HCT116 (cell line): Measurements from ENCODE around the gene PPP1R16B. TPM values are rescaled to one million over a fixed set of nuclear protein-coding genes. Genes with fewer than 3 reads are reported as not detected.

ENCODE experiments used
- ATAC-seq: fragments of 200-7000 bp; cut with Tn5 transposase; 2 replicates; pipeline ENCODE4 v1.9.1; 2020; ENCODE audit warnings: mild to moderate bottlenecking, moderate library complexity
- BruUV-seq: library from RNA; stranded (reverse); fragments of 400-500 nt; replicated peaks from 2 replicates; lab custom pipeline; 2021; lab: Mats Ljungman, UMichigan
- CTCF ChIA-PET: fragments of 300-600 bp; sonication (Branson Sonifier 250); formaldehyde crosslinking; loops from one replicate; lab custom pipeline; 2021; ENCODE audit warnings: antibody characterized with exemption; lab: Charles Lee
- POLR2A ChIA-PET: fragments of 300-600, 350-600 bp; sonication (Branson Sonifier 250); formaldehyde crosslinking; loops from one replicate; lab custom pipeline; 2021; ENCODE audit warnings: antibody characterized with exemption; lab: Charles Lee
- RAD21 ChIA-PET, 2 experiments: fragments of 300-600 bp; sonication (Branson Sonifier 250); formaldehyde crosslinking; loops; one replicate each; lab custom pipeline; 2023; ENCODE audit warnings: low total read pairs in 2 of 2; ENCODE audit not compliant: uncharacterized antibody in 2 of 2, unreplicated experiment in 2 of 2, low non-redundant PET in 1 of 2; lab: Charles Lee
- DNase-seq: peaks from one replicate; pipeline ENCODE4 v3.0.0-alpha.2; 2010; ENCODE audit warnings: low read depth, low spot score
- H2AFZ ChIP-seq: fragments of 200-600 bp; shearing (Covaris generic), sonication (generic); 2 replicates; pipeline ENCODE4 v1.6.1; 2017; ENCODE audit warnings: low read depth, mixed run types, mixed read lengths, antibody characterized with exemption, low read length; ENCODE audit not compliant: poor library complexity, severe bottlenecking
- H3K27ac ChIP-seq: 2 replicates; pipeline ENCODE4 v1.5.1; 2012; ENCODE audit warnings: low read depth, low read length
- H3K27me3 ChIP-seq: fragments of 200-600 bp; sonication (generic); 2 replicates; pipeline ENCODE4 v1.6.1; 2016; ENCODE audit warnings: mixed run types, low read length, mixed read lengths; ENCODE audit not compliant: insufficient read depth
- H3K36me3 ChIP-seq, 2 experiments: fragments of 200-500 bp in 1 of 2; fragments of 200-600 bp in 1 of 2; sonication (Bioruptor generic) in 1 of 2; sonication (generic) in 1 of 2; 2 replicates each; pipeline versions ENCODE4 v1.5.1 to v1.6.1; 2014 to 2016; ENCODE audit warnings: low read length in 2 of 2, inconsistent platforms in 1 of 2, mixed read lengths in 1 of 2, mixed run types in 1 of 2; ENCODE audit not compliant: insufficient read depth in 2 of 2, control insufficient read depth in 1 of 2
- H3K4me1 ChIP-seq, 2 experiments: fragments of 200-600 bp in 1 of 2; sonication (generic) in 1 of 2; 2 replicates each; pipeline versions ENCODE4 v1.5.1 to v1.6.1; 2012 to 2017; ENCODE audit warnings: low read length in 2 of 2, inconsistent platforms in 1 of 2, mild to moderate bottlenecking in 1 of 2, mixed read lengths in 1 of 2, mixed run types in 1 of 2, moderate library complexity in 1 of 2; ENCODE audit not compliant: insufficient read depth in 2 of 2, control insufficient read depth in 1 of 2
- H3K4me2 ChIP-seq: fragments of 200-600 bp; sonication (generic); 2 replicates; pipeline ENCODE4 v1.6.1; 2017; ENCODE audit warnings: mixed run types, low read length, mixed read lengths
- H3K4me3 ChIP-seq, 2 experiments: fragments of 200-600 bp in 1 of 2; sonication (generic) in 1 of 2; replicated peaks in 1 of 2; 2 replicates each; pipeline ENCODE4 v1.5.1; 2011 to 2016; ENCODE audit warnings: low read length in 2 of 2, control low read depth in 1 of 2, low read depth in 1 of 2, mild to moderate bottlenecking in 1 of 2, mixed read lengths in 1 of 2, mixed run types in 1 of 2
- H3K79me2 ChIP-seq: fragments of 200-600 bp; sonication (generic); 2 replicates; pipeline ENCODE4 v1.6.1; 2017; ENCODE audit warnings: mild to moderate bottlenecking, mixed run types, low read length, moderate library complexity, mixed read lengths; ENCODE audit not compliant: insufficient read depth
- H3K9ac ChIP-seq: fragments of 200-600 bp; sonication (generic); 2 replicates; pipeline ENCODE4 v1.6.1; 2016; ENCODE audit warnings: low read length, mixed read lengths
- H3K9me2 ChIP-seq: fragments of 200-600 bp; sonication (generic), shearing (Covaris generic); 2 replicates; pipeline ENCODE4 v1.6.1; 2017; ENCODE audit warnings: mixed run types, mild to moderate bottlenecking, moderate library complexity; ENCODE audit not compliant: insufficient read depth
- H3K9me3 ChIP-seq, 2 experiments: fragments of 200-500 bp in 1 of 2; fragments of 200-600 bp in 1 of 2; sonication (Bioruptor generic) in 1 of 2; sonication (generic) in 1 of 2; 2 replicates each; pipeline ENCODE4 v1.6.1; 2014 to 2017; ENCODE audit warnings: low read length in 2 of 2, mixed read lengths in 2 of 2, inconsistent platforms in 1 of 2, low read depth in 1 of 2, mild to moderate bottlenecking in 1 of 2, mixed run types in 1 of 2, moderate library complexity in 1 of 2; ENCODE audit not compliant: control insufficient read depth in 1 of 2, insufficient read depth in 1 of 2
- H4K20me1 ChIP-seq: fragments of 200-600 bp; sonication (generic), shearing (Covaris generic); 2 replicates; pipeline ENCODE4 v1.6.1; 2017; ENCODE audit warnings: mixed run types, mild to moderate bottlenecking, moderate library complexity; ENCODE audit not compliant: insufficient read depth
- CBX3 ChIP-seq: IDR thresholded peaks from 2 replicates; pipeline ENCODE4 v1.6.1; 2012; ENCODE audit warnings: low read depth
- CEBPB ChIP-seq: IDR thresholded peaks from 2 replicates; pipeline ENCODE4 v1.6.1; 2012; ENCODE audit warnings: low read depth
- EGR1 ChIP-seq: IDR thresholded peaks from 2 replicates; pipeline ENCODE4 v1.6.1; 2012; ENCODE audit warnings: low read depth
- ELF1 ChIP-seq: IDR thresholded peaks from 2 replicates; pipeline ENCODE4 v1.6.1; 2012; ENCODE audit warnings: low read depth, borderline replicate concordance
- EZH2 ChIP-seq: fragments of 200-600 bp; sonication (generic); IDR thresholded peaks from 2 replicates; pipeline ENCODE4 v1.6.1; 2017; ENCODE audit warnings: antibody characterized with exemption, mixed run types
- EZH2phosphoT487 ChIP-seq: fragments of 200-600 bp; IDR thresholded peaks from 2 replicates; pipeline ENCODE4 v1.6.1; 2018; ENCODE audit warnings: antibody characterized with exemption, borderline replicate concordance
- FOSL1 ChIP-seq: IDR thresholded peaks from 2 replicates; pipeline ENCODE4 v1.6.1; 2012; ENCODE audit warnings: low read depth
- JUND ChIP-seq: IDR thresholded peaks from 2 replicates; pipeline ENCODE4 v1.6.1; 2012
- POLR2A ChIP-seq: IDR thresholded peaks from 2 replicates; pipeline ENCODE4 v1.7.0; 2011; ENCODE audit warnings: borderline replicate concordance; ENCODE audit not compliant: insufficient read depth, insufficient read length; ENCODE audit errors: extremely low read depth
- POLR2AphosphoS5 ChIP-seq: IDR thresholded peaks from 2 replicates; pipeline ENCODE4 v1.6.1; 2011; ENCODE audit warnings: mild to moderate bottlenecking, low read depth, low read length, moderate library complexity
- RAD21 ChIP-seq: IDR thresholded peaks from 2 replicates; pipeline ENCODE4 v1.6.1; 2012; ENCODE audit warnings: low read depth, mild to moderate bottlenecking
- SIN3A ChIP-seq: IDR thresholded peaks from 2 replicates; pipeline ENCODE4 v1.6.1; 2012; ENCODE audit warnings: low read depth
- SRF ChIP-seq: IDR thresholded peaks from 2 replicates; pipeline ENCODE4 v1.6.1; 2012; ENCODE audit warnings: low read depth
- TCF7L2 ChIP-seq: IDR thresholded peaks from 2 replicates; pipeline ENCODE4 v1.7.0; 2011; ENCODE audit warnings: borderline replicate concordance, inconsistent platforms; ENCODE audit not compliant: insufficient read depth, insufficient read length; ENCODE audit errors: extremely low read depth
- YY1 ChIP-seq: IDR thresholded peaks from 2 replicates; pipeline ENCODE4 v1.6.1; 2011; ENCODE audit warnings: low read length, low read depth, moderate library complexity, mild to moderate bottlenecking; ENCODE audit not compliant: insufficient replicate concordance; ENCODE audit errors: extremely low read depth
- ZFX ChIP-seq: fragments of 450-650 bp; IDR thresholded peaks from 2 replicates; pipeline ENCODE4 v1.6.1; 2017
- ZNF274 ChIP-seq: fragments of 200-500 bp; sonication (Bioruptor generic); IDR thresholded peaks from 2 replicates; pipeline ENCODE4 v1.6.1; 2014; ENCODE audit warnings: mild to moderate bottlenecking, low read depth, low read length, inconsistent platforms
- intact Hi-C: fragments of 100-400 bp; cut with micrococcal nuclease; formaldehyde crosslinking; loops from 2 replicates; pipeline ENCODE4 v1.10.0; 2022
- total RNA-seq: library from RNA; stranded (reverse); gene quantifications from one replicate; pipeline ENCODE4 v1.2.1, GENCODE V29; 2021; ENCODE audit not compliant: unreplicated experiment
- TF ChIP-seq, protein P1 (sequence below): IDR thresholded peaks from 2 replicates; pipeline ENCODE4 v1.6.1; 2012
- TF ChIP-seq, protein P2 (sequence below): IDR thresholded peaks from 2 replicates; pipeline ENCODE4 v1.6.1; 2012; ENCODE audit warnings: low read depth

The PPP1R16B gene
- total RNA-seq, 1 experiment from 2014 or later: 0.52 TPM

DNA sequence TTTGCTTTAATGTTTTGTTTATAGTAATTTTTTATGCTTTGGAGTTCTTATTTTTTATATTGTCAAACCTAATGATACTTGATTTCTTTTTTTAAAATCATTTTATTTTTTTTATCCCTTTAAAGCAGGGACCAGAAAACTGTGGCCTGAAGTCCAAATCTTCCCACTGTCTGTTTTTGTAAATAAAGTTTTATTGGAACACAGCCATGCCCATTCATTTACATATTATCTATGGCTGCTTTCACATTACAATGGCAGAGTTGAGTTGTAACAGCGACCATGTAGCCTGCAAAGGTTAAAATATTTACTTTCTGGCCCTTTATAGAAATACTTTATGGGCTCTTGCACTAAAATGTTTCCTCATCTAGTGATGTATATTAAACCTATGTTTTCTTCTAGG, 42.3 kb downstream of the PPP1R16B start:
- Histone ChIP-seq H3K27ac (no peak overlapping the region), H3K9me3 (no peaks in the 10 kb centered on the region), H3K9ac (no peak overlapping the region), H3K4me3 (no peak overlapping the region), H3K4me2 (no peak overlapping the region), H4K20me1 (no peaks in the 10 kb centered on the region), H3K4me1 (no peaks in the 10 kb centered on the region), H2AFZ (no peak overlapping the region), H3K27me3 (no peaks in the 10 kb centered on the region), H3K9me2 (no peaks in the 10 kb centered on the region), H3K79me2 (no peaks in the 10 kb centered on the region), H3K36me3 (no peaks in the 10 kb centered on the region)
- no peak for ATAC-seq
- no peak for TF ChIP-seq EZH2
- TF ChIP-seq FOSL1: no peak
- no peak for TF ChIP-seq YY1
- TF ChIP-seq CEBPB: no peak
- TF ChIP-seq, protein P1, sequence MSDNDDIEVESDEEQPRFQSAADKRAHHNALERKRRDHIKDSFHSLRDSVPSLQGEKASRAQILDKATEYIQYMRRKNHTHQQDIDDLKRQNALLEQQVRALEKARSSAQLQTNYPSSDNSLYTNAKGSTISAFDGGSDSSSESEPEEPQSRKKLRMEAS: no peak
- no peak for TF ChIP-seq EGR1
- TF ChIP-seq JUND: no peak
- DNase-seq: no peak
- intact Hi-C loops: no loop called here
- RAD21 ChIA-PET: no interaction called here
- POLR2A ChIA-PET: no interaction called here
- BruUV-seq: no TSS peak
- CTCF ChIA-PET: no interaction called here

DNA sequence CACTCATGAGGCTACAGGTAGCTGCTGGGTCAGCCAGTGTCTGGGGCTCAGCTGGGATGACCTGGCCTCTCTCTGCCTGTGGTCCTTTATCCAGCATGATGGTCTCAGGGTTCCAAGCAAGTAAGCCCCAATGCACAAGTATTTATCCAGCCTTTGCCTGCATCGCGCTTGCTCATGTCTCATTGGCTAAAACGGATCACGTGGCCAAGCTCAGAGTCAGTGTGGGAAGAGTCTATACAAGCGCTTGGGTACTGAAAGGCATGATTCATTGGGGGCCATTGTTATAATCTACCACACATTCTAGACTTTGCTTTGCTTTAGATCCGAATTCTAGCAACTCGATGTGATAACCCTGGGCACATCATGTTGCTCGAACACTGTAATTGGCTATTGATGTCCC, 48.3 kb downstream of the PPP1R16B start:
- Histone ChIP-seq H3K27me3 (no peaks in the 10 kb centered on the region), H3K4me3 (no peak overlapping the region), H2AFZ (no peak overlapping the region), H3K9me3 (no peaks in the 10 kb centered on the region), H3K79me2 (no peaks in the 10 kb centered on the region), H3K27ac (no peak overlapping the region), H4K20me1 (no peaks in the 10 kb centered on the region), H3K9me2 (no peaks in the 10 kb centered on the region), H3K4me1 (peaks cover 0 to 9% of the 10 kb centered on the region in 2 experiments; a peak in 2 of 4 replicates), H3K4me2 (no peak overlapping the region), H3K36me3 (no peaks in the 10 kb centered on the region), H3K9ac (no peak overlapping the region)
- DNase-seq (no peak), ATAC-seq (no peak; the same call in 1 of the 2 replicates)
- BruUV-seq: no TSS peak
- ChIA-PET POLR2A (no interaction called here), CTCF (no interaction called here), RAD21 (no interaction called here)
- intact Hi-C loops: no loop called here
- TF ChIP-seq CEBPB (no peak), YY1 (no peak), ZFX (no peak), ELF1 (no peak), SIN3A (no peak), TCF7L2 (no peak), ZNF274 (no peak), EZH2phosphoT487 (no peak), POLR2A (no peak), POLR2AphosphoS5 (no peak), JUND (no peak), EZH2 (no peak), EGR1 (no peak), RAD21 (no peak), CBX3 (no peak), SRF (no peak), FOSL1 (no peak)
- TF ChIP-seq, protein P2, sequence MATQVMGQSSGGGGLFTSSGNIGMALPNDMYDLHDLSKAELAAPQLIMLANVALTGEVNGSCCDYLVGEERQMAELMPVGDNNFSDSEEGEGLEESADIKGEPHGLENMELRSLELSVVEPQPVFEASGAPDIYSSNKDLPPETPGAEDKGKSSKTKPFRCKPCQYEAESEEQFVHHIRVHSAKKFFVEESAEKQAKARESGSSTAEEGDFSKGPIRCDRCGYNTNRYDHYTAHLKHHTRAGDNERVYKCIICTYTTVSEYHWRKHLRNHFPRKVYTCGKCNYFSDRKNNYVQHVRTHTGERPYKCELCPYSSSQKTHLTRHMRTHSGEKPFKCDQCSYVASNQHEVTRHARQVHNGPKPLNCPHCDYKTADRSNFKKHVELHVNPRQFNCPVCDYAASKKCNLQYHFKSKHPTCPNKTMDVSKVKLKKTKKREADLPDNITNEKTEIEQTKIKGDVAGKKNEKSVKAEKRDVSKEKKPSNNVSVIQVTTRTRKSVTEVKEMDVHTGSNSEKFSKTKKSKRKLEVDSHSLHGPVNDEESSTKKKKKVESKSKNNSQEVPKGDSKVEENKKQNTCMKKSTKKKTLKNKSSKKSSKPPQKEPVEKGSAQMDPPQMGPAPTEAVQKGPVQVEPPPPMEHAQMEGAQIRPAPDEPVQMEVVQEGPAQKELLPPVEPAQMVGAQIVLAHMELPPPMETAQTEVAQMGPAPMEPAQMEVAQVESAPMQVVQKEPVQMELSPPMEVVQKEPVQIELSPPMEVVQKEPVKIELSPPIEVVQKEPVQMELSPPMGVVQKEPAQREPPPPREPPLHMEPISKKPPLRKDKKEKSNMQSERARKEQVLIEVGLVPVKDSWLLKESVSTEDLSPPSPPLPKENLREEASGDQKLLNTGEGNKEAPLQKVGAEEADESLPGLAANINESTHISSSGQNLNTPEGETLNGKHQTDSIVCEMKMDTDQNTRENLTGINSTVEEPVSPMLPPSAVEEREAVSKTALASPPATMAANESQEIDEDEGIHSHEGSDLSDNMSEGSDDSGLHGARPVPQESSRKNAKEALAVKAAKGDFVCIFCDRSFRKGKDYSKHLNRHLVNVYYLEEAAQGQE: no peak
